Loucy (cell line): ENCODE data around the gene PBLD.
"Not testable (repeated sequence)": the region's sequence is repeated elsewhere in the genome, so short reads cannot be mapped to it uniquely, and the experiment has no call there.

Experiments
- EZH2phosphoT487 ChIP-seq: fragments of 200-600 bp; IDR thresholded peaks from 2 replicates; pipeline ENCODE4 v1.6.1; 2018; ENCODE audit warnings: antibody characterized with exemption, mild to moderate bottlenecking, moderate library complexity, borderline replicate concordance
- TF ChIP-seq, protein P1 (sequence below): fragments of 200-600 bp; sonication (generic); conservative IDR thresholded peaks from 2 replicates; pipeline ENCODE4 v1.5.1; 2014; ENCODE audit warnings: mild to moderate bottlenecking, antibody characterized with exemption, low read length

DNA sequence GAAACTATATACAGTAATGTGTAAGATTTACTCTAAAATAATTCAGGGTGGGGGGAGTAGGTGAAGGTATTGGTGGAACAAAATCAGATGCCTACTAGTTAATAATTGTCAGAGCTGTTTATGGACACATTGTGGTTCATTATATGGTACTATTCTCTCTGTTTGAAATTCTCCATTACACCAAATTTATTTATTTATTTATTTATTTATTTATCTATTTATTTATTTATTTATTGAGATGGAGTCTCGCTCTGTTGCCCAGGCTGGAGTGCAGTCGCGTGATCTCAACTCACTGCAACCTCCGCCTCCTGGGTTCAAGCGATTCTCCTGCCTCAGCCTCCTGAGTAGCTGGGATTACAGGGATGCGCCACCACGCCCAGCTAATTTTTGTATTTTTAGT, 86.3 kb downstream of the PBLD start:
- TF ChIP-seq, protein P1, sequence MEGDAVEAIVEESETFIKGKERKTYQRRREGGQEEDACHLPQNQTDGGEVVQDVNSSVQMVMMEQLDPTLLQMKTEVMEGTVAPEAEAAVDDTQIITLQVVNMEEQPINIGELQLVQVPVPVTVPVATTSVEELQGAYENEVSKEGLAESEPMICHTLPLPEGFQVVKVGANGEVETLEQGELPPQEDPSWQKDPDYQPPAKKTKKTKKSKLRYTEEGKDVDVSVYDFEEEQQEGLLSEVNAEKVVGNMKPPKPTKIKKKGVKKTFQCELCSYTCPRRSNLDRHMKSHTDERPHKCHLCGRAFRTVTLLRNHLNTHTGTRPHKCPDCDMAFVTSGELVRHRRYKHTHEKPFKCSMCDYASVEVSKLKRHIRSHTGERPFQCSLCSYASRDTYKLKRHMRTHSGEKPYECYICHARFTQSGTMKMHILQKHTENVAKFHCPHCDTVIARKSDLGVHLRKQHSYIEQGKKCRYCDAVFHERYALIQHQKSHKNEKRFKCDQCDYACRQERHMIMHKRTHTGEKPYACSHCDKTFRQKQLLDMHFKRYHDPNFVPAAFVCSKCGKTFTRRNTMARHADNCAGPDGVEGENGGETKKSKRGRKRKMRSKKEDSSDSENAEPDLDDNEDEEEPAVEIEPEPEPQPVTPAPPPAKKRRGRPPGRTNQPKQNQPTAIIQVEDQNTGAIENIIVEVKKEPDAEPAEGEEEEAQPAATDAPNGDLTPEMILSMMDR: not testable (repeated sequence)
- not testable (repeated sequence) for TF ChIP-seq EZH2phosphoT487
